ENCODE measurements around the gene OXGR1.
"Not testable (repeated sequence)": the region's sequence is repeated elsewhere in the genome, so short reads cannot be mapped to it uniquely, and the experiment has no call there.

Gene OXGR1

GRCh38 chr13:96994017-96994857 is at the start of gene OXGR1:
OXGR1 (minus strand) TSS chr13:96994476; CDS start chr13:96987759, 6,717 bp downstream.
- DNase-seq (ENCODE audit: low read depth in 2 of 2) = no peak

GRCh38 chr13:97043302-97043701 is 49.0 kb upstream of the OXGR1 start:
- no peak for DNase-seq (ENCODE audit: low read depth in 2 of 2)

DNA sequence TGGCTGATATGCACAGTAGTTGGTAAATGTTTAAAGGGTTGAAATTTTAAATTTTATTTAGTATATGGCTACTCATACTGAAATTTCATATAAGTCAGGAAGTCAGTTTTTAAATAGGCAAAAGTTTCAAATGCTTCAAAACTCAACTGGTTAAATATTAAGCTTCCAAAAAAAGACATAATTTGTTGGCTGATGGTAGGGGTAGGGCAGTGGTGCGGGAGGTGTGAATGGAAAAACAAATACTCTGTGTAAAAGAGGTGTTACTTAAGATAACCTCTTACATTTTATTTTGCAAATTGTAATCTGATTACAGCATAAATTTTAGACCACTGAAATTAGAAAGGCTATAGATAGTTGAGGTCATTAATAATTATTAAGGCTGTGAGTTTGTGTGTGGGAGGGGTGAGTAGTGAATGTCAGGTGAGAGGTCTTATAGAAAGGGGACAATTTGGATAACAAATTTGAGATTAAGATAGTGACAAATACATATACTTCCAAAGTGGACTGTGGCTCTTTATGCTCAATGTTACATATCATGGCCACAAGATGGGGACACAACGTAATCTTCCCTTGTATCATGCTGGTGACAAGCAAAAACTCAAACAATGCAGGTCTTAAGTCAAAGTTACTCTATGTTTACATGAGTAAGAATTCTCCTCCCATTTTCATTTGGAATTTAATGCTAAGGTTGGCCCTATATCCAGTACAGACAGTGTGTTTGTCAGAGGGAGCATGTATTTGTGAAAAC is 36.6 kb upstream of the OXGR1 start:
- no peak for DNase-seq (ENCODE audit: low read depth in 2 of 2)

DNA sequence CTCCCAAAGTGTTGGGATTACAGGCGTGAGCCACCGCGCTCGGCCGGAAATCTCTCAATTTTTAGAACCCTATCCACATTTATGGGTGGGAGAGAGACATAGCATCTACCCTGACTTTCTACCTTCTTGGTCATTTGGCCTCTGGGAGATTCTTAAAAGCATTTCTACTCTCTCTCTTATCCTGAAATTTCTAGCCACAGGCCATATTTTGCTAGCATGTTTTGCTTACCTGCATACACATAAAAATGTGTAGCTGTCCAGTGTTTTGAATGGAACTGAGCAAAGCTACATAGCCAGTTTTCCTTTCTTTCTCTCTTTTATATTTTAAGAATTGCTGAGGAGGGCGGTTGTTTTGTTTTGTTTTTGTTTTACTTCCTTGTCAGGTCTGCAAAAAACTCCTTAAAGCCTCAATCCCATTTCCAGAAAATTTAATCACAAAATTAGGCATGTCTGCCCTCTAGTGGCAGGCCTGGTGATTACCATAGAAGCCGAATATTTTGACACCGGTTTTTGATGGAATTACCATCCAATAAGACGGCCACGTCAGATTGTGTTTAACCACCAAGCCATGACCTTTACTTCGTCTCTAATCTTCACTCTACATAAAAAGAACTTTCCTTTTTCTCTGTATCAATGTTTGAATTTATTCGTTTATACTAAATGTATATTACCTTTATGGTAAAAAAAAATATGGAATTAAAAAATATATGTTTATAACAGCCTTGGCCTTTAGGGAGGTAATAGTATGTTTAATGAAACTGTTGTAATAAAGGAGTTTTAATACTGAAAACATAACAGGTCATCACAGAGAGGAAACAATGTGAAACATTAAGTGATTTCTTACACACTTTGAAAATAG is 34.4 kb upstream of the OXGR1 start:
- peak in 1 of 2 donors; percentile 13 for DNase-seq (ENCODE audit: low read depth in 2 of 2)

DNA sequence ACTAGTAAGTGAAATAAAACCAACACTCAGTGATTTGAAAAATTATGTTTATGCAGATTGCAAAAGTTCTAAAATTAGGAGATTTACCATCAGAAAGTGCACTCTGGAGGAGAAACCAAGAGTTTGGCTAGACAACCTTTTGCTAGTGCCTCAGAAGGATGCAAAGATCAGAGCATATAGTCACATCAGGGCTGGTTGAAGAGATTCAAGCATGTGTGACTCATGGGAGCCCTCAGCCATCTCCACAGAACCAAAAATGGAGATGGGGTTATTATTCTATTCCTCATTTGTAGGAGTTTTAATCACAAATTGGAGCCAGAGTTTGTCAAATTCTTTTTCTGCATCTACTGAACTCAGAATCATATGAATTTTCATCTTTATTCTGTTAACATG is 32.9 kb upstream of the OXGR1 start:
- DNase-seq (ENCODE audit: low read depth in 2 of 2) = no peak

- no peak for DNase-seq (ENCODE audit: low read depth in 2 of 2)
Observed at GRCh38 chr13:97026531-97027161, 32.4 kb upstream of the OXGR1 start.

DNA sequence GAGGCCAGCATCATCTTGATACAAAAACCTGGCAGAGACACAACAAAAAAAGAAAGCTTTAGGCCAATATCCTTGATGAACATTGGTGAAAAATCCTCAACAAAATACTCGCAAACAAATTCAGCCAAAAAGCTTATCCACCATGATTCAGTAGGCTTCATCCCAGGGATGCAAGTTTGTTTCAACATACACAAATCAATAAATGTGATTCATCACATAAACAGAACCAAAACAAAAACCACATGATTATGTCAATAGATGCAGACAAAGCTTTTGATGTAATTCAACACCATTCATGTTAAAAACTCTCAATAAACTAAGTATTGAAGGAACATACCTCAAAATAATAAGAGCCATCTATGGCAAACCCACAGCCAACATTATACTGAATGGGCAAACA is 29.5 kb upstream of the OXGR1 start:
- DNase-seq (ENCODE audit: low read depth in 2 of 2) = not testable (repeated sequence)

DNA sequence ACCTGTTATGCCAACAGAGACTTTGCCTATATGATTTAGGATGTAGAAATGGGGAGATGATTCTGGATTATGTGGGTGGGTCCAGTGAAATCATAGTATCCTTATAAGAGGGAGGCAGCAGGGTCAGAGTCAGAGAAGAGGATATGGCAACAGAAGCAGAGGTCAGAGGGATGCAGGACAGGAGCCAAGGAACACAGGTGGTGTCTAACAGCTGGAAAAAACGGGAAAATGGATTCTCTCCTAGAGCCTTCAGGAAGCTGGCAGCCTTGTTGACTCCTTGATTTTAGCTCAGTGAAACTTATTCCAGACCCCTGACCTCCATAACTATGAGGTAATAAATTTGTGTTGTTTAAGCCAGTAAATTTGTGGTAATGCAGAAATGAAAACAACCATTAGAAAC is 28.8 kb upstream of the OXGR1 start:
- no peak for DNase-seq (ENCODE audit: low read depth in 2 of 2)

DNA sequence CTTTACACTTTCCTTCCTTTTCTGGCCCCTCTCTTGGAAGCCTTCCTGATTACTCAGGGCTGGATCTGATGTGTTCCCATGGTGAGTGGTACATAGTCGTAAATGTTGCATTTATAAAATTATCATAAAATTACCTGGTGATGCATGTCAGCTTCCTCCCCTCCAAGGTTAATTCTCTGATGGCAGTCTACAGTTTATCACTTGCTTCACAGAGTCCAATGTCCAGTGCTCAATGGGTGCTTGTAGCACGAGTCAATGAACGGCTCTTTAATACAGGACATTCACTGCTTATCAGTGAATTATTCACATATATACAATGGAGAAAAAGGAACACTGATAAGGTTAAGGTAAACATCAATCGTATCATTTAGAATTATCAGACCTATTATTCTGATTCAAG is 27.0 kb upstream of the OXGR1 start:
- DNase-seq (ENCODE audit: low read depth in 2 of 2) = no peak

DNA sequence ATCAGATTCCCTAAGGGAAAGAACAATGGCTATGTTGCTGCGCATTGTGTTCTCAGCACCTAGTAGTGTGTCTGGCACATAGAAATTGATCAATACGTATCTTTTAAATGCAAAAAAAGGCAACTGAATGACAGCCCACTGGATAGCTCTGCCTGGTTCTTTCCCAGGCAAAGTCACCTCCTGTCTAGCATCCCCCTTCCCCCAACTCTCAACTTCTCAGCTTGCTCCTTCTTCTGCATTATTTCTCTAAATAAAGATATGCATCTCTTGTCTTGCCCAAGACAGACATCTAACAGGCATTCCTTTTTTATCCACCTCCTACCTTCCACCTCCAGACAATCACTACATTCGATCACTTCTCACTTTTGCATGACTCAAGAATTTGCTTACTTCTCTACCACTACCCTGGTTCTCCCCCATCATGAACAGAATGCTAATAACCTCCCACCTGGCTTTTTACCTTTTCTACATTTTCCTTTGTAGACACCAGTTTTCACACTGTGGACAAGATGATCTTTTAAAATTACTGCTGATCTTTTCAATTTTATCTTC is 26.5 kb upstream of the OXGR1 start:
- DNase-seq (ENCODE audit: low read depth in 2 of 2) = no peak

GRCh38 chr13:97020194-97020593 is 25.9 kb upstream of the OXGR1 start:
- no peak for DNase-seq (ENCODE audit: low read depth in 2 of 2)

- no peak for DNase-seq (ENCODE audit: low read depth in 2 of 2)
Observed at GRCh38 chr13:97019236-97019635, 25.0 kb upstream of the OXGR1 start.

DNA sequence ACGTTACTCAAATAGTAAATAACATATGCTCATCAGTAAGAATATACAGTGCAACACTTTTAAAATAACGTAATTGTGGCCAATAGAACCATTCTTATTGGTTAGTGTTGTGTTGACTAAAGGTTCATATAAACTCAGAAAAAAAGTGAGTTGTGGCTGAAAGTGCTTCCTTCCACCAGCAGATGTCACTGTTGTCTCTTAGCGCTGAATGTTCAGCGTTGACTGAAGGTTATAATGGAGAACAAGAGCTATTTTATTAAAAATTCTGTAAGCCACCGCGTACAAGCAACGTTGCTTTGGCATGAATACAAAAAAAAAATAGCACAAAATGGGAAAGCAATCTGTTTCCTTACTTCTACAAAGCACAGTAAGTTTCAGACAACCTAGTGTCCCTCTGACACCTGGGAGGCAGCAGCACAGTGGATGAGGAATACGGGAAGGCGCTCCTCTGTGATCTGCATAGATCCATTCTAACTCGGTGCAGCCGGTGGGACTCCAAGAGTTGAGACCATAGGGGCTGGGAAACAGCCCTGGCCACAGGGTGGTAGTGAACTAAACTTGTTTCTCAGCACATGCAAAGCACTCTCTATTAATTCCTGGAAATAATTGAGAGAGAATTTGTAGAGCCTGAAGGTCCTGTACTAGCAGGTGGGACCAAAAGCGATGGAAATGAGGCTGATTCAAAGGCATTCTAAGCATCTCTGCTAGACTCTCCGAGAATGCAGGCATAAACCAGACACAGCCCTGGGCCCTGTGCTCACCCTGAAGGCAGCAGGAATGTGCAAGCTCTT is 23.9 kb upstream of the OXGR1 start:
- no peak for DNase-seq (ENCODE audit: low read depth in 2 of 2)

DNA sequence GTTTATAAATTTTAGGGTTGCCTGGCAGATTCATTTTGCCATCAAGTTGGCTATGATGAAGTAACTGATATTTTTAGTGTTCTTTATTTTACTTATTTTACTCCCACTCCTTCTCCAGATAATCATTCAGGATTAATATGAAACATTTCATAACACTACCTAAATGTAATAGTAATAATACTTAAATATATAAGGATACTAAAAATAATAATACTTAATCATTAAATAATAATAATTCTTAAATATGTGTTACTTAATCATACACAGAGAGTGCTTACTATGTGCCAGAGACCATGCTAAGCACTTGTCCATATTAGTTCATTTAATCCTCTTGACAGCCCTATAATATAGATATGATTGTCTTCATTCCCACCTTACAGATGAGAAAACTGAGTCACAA is 23.0 kb upstream of the OXGR1 start:
- no peak for DNase-seq (ENCODE audit: low read depth in 2 of 2)

DNA sequence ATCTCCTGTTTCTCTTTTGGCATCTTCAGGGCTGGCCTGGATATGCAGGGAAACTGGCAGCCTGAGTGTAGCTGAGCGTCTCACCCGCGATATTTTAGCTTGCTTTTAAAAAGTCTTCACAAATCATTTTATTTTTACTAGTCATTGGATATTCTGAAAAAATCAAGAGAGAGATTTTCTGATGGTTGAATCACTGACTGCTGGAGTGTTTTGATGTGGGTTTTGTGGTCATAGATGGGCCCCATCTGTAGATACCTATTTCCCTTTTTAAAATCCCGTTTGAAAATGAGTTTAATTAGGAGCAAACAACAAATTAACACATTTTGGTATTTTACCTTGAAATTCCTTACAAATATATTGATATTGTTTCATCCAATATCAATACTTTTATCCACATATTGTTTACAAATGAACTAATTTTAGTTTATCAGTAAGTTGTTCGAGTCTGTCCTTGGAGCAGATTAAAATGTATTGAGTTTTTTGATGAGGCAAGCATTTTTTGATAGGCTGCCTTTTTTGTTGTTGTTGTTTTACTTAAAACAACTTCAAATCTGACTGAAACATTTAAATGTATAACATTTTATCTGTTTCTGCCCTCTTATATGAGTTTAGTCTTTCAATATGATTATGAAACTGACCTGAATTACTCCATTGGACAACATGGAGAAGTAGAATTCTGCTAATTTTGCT is 21.5 kb upstream of the OXGR1 start:
- DNase-seq (ENCODE audit: low read depth in 2 of 2) = no peak

DNA sequence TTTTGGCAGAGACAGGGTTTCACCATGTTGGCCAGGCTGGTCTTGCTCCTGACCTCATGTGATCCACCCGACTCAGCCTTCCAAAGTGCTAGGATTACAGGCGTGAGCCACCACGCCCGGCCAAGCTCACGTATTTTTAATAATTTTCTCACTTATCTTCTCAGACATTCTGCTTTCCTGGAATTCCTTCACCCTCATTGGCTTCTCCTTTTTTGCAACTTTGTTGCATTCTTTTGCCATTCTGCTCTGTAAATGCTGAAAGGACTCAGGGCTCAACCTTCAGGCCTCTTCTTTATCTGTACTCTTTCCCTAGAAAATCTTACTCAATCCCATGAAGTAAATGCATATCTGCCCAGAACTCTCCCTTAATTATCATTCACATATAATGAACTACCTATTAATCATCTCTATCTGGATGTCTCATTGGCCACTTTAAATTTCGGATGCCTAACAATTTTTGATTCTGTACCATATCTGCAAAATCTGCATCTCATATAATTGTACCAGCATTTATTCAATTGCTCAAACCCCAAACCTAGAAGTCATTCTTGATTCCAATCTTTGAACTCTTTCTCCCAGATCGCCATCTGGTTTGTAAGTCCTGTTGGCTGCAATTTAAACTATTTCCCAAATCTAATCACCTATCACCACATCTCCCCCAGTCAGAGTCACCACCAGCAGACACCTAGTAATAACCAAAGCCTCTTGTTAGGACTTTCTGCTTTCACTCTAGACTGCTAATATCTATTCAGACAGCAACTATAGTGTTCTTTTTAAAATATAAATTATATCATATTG is 18.2 kb upstream of the OXGR1 start:
- DNase-seq (ENCODE audit: low read depth in 2 of 2) = no peak

- DNase-seq (ENCODE audit: low read depth in 2 of 2) = no peak
Observed at GRCh38 chr13:97011446-97012131, 17.3 kb upstream of the OXGR1 start.

- no peak for DNase-seq (ENCODE audit: low read depth in 2 of 2)
Observed at GRCh38 chr13:97008643-97009042, 14.4 kb upstream of the OXGR1 start.
